ENCODE results near the gene BRCA1.
"Not testable (repeated sequence)": the region's sequence is repeated elsewhere in the genome, so short reads cannot be mapped to it uniquely, and the experiment has no call there.

Gene BRCA1

GRCh38 chr17:43018008-43018853 lies 106.9 kb downstream of the BRCA1 start:
- no peak for TF ChIP-seq ZNF274 (IDR thresholded peaks at IDR 0.05; ENCODE audit: low read depth, low read length)
- no peak overlapping the region for H3K4me3 ChIP-seq (ENCODE audit: low read length)

GRCh38 chr17:43016216-43016615 lies 108.9 kb downstream of the BRCA1 start:
- no peak overlapping the region for H3K4me3 ChIP-seq (ENCODE audit: low read length)
- no peak for TF ChIP-seq ZNF274 (IDR thresholded peaks at IDR 0.05; ENCODE audit: low read depth, low read length)

- TF ChIP-seq ZNF274 (IDR thresholded peaks at IDR 0.05; ENCODE audit: low read depth, low read length) = no peak
- no peak overlapping the region for H3K4me3 ChIP-seq (ENCODE audit: low read length)
Observed at GRCh38 chr17:43015579-43015978, 109.6 kb downstream of the BRCA1 start.

DNA sequence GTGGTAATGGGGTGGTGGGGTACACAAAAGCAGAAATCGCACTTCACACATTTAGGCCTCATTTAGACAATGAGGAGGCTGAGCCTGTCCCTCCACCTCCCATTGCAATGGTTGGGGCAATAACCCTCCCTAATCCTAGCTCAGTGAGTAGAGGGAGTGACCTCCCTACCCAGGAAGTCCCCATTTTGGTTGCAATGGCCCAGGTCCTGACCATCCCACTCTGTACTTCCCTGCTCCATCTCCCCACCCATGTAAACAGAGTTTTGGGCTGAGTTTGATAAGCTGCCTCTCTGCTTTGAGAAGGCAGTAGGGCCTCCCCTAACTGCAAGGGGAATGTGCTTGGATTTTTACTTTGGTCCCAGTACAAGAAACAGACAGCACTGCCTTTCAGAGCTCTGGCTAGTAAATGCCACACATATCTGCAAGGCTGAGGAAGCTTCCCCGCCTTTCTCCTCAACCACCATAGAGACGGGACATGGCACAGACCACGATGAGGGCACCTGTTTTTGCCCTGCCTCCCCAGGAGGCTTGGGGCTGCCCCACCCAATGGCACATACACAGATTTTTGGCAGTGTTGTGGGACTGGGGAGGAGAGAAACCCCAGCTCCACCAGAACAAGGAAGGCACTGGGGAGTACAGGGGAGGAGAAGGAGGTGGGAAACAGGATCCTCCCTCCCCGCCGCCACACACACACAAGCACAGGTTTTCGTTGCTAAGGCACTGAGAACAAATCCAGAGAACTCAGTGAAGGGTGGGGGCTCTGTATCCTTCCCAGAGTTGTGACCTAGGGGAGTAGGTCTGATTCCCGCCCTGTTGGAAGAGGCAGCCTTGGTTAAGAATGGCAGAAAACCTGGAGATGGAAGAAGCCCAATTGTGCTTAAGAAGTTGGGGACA lies 110.3 kb downstream of the BRCA1 start:
- TF ChIP-seq ZNF274 (IDR thresholded peaks at IDR 0.05; ENCODE audit: low read depth, low read length) = no peak
- no peak overlapping the region for H3K4me3 ChIP-seq (ENCODE audit: low read length)

DNA sequence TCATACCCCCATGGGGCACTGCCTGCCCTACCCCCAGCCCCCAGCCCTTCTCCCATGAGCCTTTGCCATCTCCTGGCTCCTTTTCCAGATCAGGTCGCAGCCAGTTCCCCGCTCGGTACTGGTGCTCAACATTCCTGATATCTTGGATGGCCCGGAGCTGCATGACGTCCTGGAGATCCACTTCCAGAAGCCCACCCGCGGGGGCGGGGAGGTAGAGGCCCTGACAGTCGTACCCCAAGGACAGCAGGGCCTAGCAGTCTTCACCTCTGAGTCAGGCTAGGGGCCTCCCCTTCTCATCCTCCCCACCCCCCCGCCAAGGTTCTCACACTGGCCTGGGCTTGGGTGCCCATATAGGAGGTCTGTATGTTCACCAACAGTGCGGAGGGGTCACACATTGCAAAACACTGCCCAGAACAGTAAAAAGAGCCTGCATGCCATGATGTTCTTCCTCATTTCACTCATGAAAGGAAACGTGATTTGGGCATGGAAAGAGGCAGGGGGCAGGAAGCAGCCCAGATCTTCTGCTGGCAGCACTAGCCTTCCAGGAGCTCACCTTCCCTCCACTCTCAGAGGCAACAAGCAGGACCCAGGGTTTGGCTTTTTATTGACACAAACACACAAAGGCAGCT lies 111.0 kb downstream of the BRCA1 start:
- H3K4me3 ChIP-seq (ENCODE audit: low read length) = no peak overlapping the region
- TF ChIP-seq ZNF274 (IDR thresholded peaks at IDR 0.05; ENCODE audit: low read depth, low read length) = no peak

- TF ChIP-seq ZNF274 (IDR thresholded peaks at IDR 0.05; ENCODE audit: low read depth, low read length) = no peak
- H3K4me3 ChIP-seq (ENCODE audit: low read length) = no peak overlapping the region
Observed at GRCh38 chr17:43013296-43013695, 111.9 kb downstream of the BRCA1 start.

DNA sequence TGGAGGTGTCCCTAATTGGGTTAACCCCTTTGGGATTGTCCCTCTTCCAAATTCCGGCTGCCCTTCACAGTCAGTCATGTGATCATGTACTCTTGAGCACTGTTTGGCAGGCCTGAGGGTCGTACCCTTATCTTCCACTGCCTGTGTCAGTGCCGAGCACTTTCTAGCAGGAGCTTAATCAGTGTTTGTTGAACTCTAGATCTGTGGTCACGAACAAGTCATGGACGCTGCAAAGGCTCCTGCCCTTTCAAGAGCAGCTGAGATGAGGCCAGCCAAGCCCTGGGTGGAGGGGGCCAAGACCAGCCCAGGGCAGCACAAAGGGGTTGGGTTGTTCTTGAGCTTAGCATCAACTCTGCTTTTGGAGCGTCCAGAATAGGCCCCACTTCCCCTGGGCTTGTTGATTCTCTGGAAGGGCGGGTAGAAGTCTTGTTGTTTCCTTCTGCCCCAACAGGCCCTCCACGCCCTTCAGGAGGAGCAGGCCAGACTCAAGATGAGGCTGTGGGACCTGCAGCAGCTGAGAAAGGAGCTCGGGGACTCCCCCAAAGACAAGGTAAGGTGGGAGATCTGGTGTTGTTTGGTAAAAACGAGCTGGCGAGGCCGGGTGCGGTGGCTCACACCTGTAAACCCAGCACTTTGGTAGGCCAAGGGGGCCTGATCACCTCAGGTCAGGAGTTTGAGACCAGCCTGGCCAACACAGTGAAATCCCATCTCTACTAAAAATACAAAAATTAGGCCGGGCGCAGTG lies 113.3 kb downstream of the BRCA1 start:
- no peak for TF ChIP-seq ZNF274 (IDR thresholded peaks at IDR 0.05; ENCODE audit: low read depth, low read length)
- H3K4me3 ChIP-seq (ENCODE audit: low read length) = no peak overlapping the region

GRCh38 chr17:43010667-43011308 lies 114.4 kb downstream of the BRCA1 start:
- no peak overlapping the region for H3K4me3 ChIP-seq (ENCODE audit: low read length)
- no peak for TF ChIP-seq ZNF274 (IDR thresholded peaks at IDR 0.05; ENCODE audit: low read depth, low read length)

- no peak for TF ChIP-seq ZNF274 (IDR thresholded peaks at IDR 0.05; ENCODE audit: low read depth, low read length)
- H3K4me3 ChIP-seq (ENCODE audit: low read length) = peak within 1 kb of the TSS; percentile 75
Observed at GRCh38 chr17:43006639-43007551, 118.3 kb downstream of the BRCA1 start, which contains the start of gene IFI35. Gene IFI35 (plus strand): TSS chr17:43006784. CDS start chr17:43006948, 164 bp downstream.

- TF ChIP-seq ZNF274 (IDR thresholded peaks at IDR 0.05; ENCODE audit: low read depth, low read length) = no peak
Observed at GRCh38 chr17:43003542-43004172, 121.5 kb downstream of the BRCA1 start.

DNA sequence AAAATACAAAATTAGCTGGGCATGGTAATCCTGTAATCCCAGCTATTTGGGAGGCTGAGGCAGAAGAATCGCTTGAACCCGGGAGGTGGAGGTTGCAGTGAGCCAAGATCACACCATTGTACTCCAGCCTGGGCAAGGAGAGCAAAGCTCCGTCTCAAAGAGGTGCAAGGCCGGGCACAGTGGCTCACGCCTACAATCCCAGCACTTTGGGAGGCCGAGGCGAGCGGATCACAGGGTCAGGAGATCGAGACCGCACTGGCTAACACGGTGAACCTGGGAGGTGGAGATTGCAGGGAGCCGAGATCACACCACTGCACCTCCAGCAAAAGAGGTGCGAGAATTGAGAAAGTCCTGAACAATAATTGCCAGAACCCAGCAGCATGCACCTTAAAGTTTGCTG lies 124.3 kb downstream of the BRCA1 start:
- H3K4me3 ChIP-seq (ENCODE audit: low read length) = not testable (repeated sequence)

More at GRCh38 chr17:43003542-43004172, 121.5 kb downstream of the BRCA1 start:
- no peak overlapping the region for H3K4me3 ChIP-seq (ENCODE audit: low read length)

DNA sequence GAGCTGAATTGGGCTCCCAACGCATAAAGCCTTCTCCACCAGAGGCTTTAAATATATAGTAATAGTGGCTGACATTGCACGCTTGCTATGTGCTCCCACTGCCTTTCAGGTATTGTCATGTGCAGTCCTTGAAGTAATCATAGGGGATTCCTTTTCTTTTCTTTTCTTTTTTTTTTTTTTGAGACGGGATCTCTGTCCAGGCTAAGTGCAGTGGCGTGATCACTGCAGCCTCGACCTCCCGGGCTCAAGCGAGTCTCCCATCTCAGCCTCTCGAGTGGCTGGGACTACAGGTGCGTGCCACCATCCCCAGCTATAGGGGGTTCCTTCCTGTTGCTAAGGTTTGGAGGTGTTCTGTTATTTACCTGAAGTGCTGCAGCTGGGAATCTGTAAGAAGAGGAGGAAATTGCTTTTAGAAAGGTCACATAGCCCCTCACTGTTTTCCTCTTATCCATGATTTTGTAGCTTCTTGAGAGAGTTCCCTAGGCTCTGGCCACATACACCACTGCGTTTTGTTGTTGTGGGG lies 126.1 kb downstream of the BRCA1 start:
- H3K4me3 ChIP-seq (ENCODE audit: low read length) = peak overlapping the region; percentile 90
- TF ChIP-seq ZNF274 (IDR thresholded peaks at IDR 0.05; ENCODE audit: low read depth, low read length) = no peak
